Naive thymus-derived CD4-positive, alpha-beta T cell (primary cell): ENCODE measurements around the gene PTPRE. TPM values are rescaled to one million over a fixed set of nuclear protein-coding genes. Genes with fewer than 3 reads are reported as not detected.
"Not testable (repeated sequence)": the region's sequence is repeated elsewhere in the genome, so short reads cannot be mapped to it uniquely, and the experiment has no call there.

ENCODE experiments used
- ATAC-seq: fragments of 150-1000 bp; cut with Tn5 transposase; 2 replicates; pipeline ENCODE4 v1.10.0; 2021; ENCODE audit warnings: mild to moderate bottlenecking, moderate library complexity
- CTCF ChIA-PET: fragments of 350-600 bp; sonication (Branson Sonifier 250); formaldehyde crosslinking; loops from one replicate; lab custom pipeline; 2021; ENCODE audit warnings: antibody characterized with exemption; lab: Charles Lee
- POLR2A ChIA-PET: fragments of 350-600 bp; sonication (Branson Sonifier 250); formaldehyde crosslinking; loops from one replicate; lab custom pipeline; 2021; ENCODE audit warnings: antibody characterized with exemption, inconsistent platforms; lab: Charles Lee
- DNase-seq, 9 donors: peaks; one replicate each; pipeline versions ENCODE4 v3.0.0 to v3.0.0-alpha.2; 2020 to 2022; ENCODE audit warnings: mixed read lengths in 1 of 9
- H3K27ac ChIP-seq: one replicate; pipeline ENCODE4 v1.7.0; 2013; ENCODE audit warnings: mild to moderate bottlenecking, low read depth, low read length, moderate library complexity
- H3K27me3 ChIP-seq, 2 donors: one replicate each; pipeline ENCODE4 v1.7.0; 2013; ENCODE audit warnings: low read length in 2 of 2, mild to moderate bottlenecking in 2 of 2, moderate library complexity in 2 of 2; ENCODE audit not compliant: control insufficient read depth in 2 of 2, insufficient read depth in 2 of 2
- H3K36me3 ChIP-seq, 3 experiments: 1 replicate in 2 of 3; 2 replicates in 1 of 3; pipeline ENCODE4 v1.7.0; 2013; ENCODE audit warnings: low read length in 3 of 3, mild to moderate bottlenecking in 3 of 3, moderate library complexity in 1 of 3; ENCODE audit not compliant: insufficient read depth in 3 of 3, control insufficient read depth in 2 of 3
- H3K4me1 ChIP-seq, 2 donors: one replicate each; pipeline ENCODE4 v1.7.0; 2013; ENCODE audit warnings: low read length in 2 of 2, mild to moderate bottlenecking in 2 of 2, moderate library complexity in 1 of 2; ENCODE audit not compliant: control insufficient read depth in 2 of 2, insufficient read depth in 2 of 2
- H3K4me3 ChIP-seq: 2 replicates; pipeline ENCODE4 v1.7.0; 2013; ENCODE audit warnings: mild to moderate bottlenecking, low read length
- H3K9me3 ChIP-seq, 3 experiments: 1 replicate in 2 of 3; 2 replicates in 1 of 3; pipeline ENCODE4 v1.7.0; 2013; ENCODE audit warnings: low read length in 3 of 3; ENCODE audit not compliant: control insufficient read depth in 2 of 3
- H3K27ac Mint-ChIP-seq, 9 donors: one replicate each; pipeline ENCODE4 v1.8.0; 2020 to 2022; ENCODE audit warnings: mixed read lengths in 9 of 9, mild to moderate bottlenecking in 8 of 9, moderate library complexity in 5 of 9, inconsistent platforms in 2 of 9
- H3K27me3 Mint-ChIP-seq, 5 donors: one replicate each; pipeline ENCODE4 v1.8.0; 2021 to 2022; ENCODE audit warnings: mixed read lengths in 5 of 5, mild to moderate bottlenecking in 1 of 5
- H3K36me3 Mint-ChIP-seq, 5 donors: one replicate each; pipeline ENCODE4 v1.8.0; 2020 to 2022; ENCODE audit warnings: mixed read lengths in 5 of 5, mild to moderate bottlenecking in 3 of 5, inconsistent platforms in 1 of 5
- H3K4me1 Mint-ChIP-seq, 7 donors: one replicate each; pipeline ENCODE4 v1.8.0; 2020 to 2022; ENCODE audit warnings: mixed read lengths in 7 of 7, mild to moderate bottlenecking in 3 of 7, inconsistent platforms in 1 of 7
- H3K4me3 Mint-ChIP-seq, 10 donors: one replicate each; pipeline ENCODE4 v1.8.0; 2020 to 2022; ENCODE audit warnings: mild to moderate bottlenecking in 10 of 10, mixed read lengths in 10 of 10, moderate library complexity in 6 of 10, inconsistent platforms in 2 of 10
- H3K9me3 Mint-ChIP-seq, 11 donors: one replicate each; pipeline ENCODE4 v1.8.0; 2020 to 2022; ENCODE audit warnings: mixed read lengths in 11 of 11, mild to moderate bottlenecking in 4 of 11, inconsistent platforms in 1 of 11, moderate library complexity in 1 of 11
- intact Hi-C, 2 donors: fragments of 100-400 bp; cut with micrococcal nuclease; formaldehyde crosslinking; loops; one replicate each; pipeline ENCODE4 v1.15.1; 2023
- polyA plus RNA-seq, 2 donors: library from polyadenylated mRNA; unstranded; fragments of 300-500 nt; fragmentation: Illumina TruSeq; gene quantifications; one replicate each; pipeline ENCODE4 v1.2.3, GENCODE V29; 2021
- total RNA-seq, 6 experiments: library from RNA in 5 of 6; stranded (reverse) in 5 of 6; gene quantifications; 1 replicate in 5 of 6; 2 replicates in 1 of 6; pipeline ENCODE4 v1.2.3 and lab custom pipeline; 2021 to 2026

PTPRE gene
- total and polyA plus RNA-seq, 7 experiments from 2014 or later: 6.6 to 237 (median 27.9) TPM

DNA sequence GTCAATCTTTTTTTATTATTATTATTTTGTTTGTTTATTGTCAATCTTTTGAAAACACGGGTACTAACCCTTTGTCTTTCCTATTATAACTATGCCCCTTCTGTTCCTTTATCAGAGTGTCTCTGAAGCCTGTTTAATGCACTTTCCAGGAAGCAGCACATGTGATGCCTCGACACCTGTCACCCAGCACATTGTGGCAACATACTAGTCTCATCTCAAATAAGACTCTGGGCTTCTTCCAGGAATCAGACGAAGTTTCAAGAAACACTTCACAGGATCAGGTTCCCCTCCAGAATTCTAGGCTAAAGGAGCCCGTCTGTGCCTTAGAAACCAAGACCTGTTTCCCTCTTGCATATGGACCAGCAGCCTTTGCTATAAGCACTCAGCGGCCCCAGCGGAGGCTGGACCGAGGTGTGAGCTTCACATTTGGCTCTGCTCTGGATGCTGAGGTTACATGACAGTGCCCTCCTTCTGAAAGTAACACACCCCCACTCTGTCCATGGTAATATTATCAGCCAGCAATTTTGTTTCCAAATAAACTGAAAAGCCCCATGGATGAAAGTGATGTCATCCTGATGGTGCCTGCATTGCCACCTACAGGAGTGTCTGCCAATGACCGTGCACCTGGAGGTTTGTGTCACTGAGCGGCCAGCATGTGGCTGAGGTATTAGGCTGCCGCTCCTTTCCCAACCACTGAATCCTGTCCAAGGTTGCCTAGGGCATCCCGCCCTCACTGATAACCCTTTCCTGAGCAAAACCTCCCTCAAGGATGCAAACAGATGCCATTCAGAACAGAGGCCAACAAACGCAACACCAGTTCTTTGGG, 181.2 kb downstream of the PTPRE start:
- POLR2A ChIA-PET: no interaction called here
- Mint-ChIP-seq H3K4me3 (no peak overlapping the region), H3K9me3 (no peaks in the 10 kb centered on the region), H3K27me3 (no peaks in the 10 kb centered on the region), H3K36me3 (peaks cover 0 to 12% (median 4%) of the 10 kb centered on the region in 5 donors), H3K27ac (no peak overlapping the region), H3K4me1 (peaks cover 0 to 10% (median 0%) of the 10 kb centered on the region in 7 donors)
- Histone ChIP-seq H3K4me1 (no peaks in the 10 kb centered on the region), H3K4me3 (no peak overlapping the region), H3K27me3 (no peaks in the 10 kb centered on the region), H3K9me3 (no peaks in the 10 kb centered on the region), H3K27ac (no peak overlapping the region), H3K36me3 (peaks cover 0 to 6% (median 0%) of the 10 kb centered on the region in 3 experiments)
- intact Hi-C loops: loop anchor here in 1 of 2 donors (5.0 kb wide), 1 partner anchor 39 kb away; the partner anchor contains the start of gene MKI67
- DNase-seq: no peak
- CTCF ChIA-PET: no interaction called here
- no peak for ATAC-seq

DNA sequence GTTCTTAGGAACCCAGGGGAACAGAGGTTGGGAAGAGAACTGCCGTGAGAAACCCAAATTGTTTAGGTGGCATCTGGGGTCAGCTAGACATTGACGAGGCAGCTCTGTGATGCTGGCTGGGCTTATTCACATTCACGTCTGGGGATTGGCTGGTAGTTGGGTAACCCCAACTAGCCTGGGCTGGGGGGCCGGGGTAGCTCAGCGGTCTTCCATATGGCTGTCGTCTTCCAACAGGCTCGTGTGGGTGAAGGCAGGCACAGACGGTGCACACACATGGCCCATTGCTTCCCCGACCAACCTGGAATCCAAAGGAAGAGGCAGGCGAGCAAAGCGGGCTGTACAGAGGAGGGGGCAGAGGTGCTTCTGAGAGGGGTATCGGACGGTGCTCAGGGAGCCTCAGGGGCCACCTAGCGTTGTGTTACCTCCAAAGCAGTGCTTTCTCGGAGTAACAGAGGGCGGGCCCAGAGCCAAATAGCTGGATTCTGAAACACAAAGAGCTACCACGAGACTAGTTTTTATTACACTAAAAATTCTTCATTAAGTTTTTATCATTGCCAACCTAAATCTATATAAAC, 184.8 kb downstream of the PTPRE start:
- H3K27me3 Mint-ChIP-seq: no peaks in the 10 kb centered on the region

GRCh38 chr10:128092454-128092853, 185.6 kb downstream of the PTPRE start:
- H3K9me3 Mint-ChIP-seq: no peaks in the 10 kb centered on the region
- CTCF ChIA-PET: no interaction called here

More for the DNA sequence above, 184.8 kb downstream of the PTPRE start:
- intact Hi-C loops: no loop called here
- Mint-ChIP-seq H3K27ac (peak overlapping the region in 1 of 9 donors; percentile 25), H3K4me1 (peaks cover 8 to 27% (median 13%) of the 10 kb centered on the region in 7 donors), H3K4me3 (no peak overlapping the region), H3K36me3 (peaks cover 0 to 5% (median 0%) of the 10 kb centered on the region in 5 donors), H3K9me3 (no peaks in the 10 kb centered on the region)
- no peaks in the 10 kb centered on the region for H3K9me3 ChIP-seq
- no peaks in the 10 kb centered on the region for H3K36me3 ChIP-seq
- no peak overlapping the region for H3K4me3 ChIP-seq
- ChIA-PET CTCF (no interaction called here), POLR2A (no interaction called here)
- H3K27ac ChIP-seq: no peak overlapping the region
- H3K4me1 ChIP-seq: peaks cover 9 to 18% of the 10 kb centered on the region in 2 donors
- no peaks in the 10 kb centered on the region for H3K27me3 ChIP-seq
- DNase-seq (no peak), ATAC-seq (no peak)

GRCh38 chr10:128094596-128094995, 187.7 kb downstream of the PTPRE start:
- H3K36me3 ChIP-seq, H3K27me3 Mint-ChIP-seq, H3K27ac Mint-ChIP-seq, DNase-seq, H3K27me3 ChIP-seq, POLR2A ChIA-PET, H3K27ac ChIP-seq, intact Hi-C loops, H3K9me3 ChIP-seq, H3K4me3 ChIP-seq, ATAC-seq, H3K9me3 Mint-ChIP-seq, CTCF ChIA-PET: not testable (repeated sequence)
- Mint-ChIP-seq H3K4me1 (peaks cover 12 to 38% (median 13%) of the 10 kb centered on the region in 7 donors), H3K4me3 (peak overlapping the region in 1 of 10 donors; percentile 69), H3K36me3 (peaks cover 0 to 17% (median 0%) of the 10 kb centered on the region in 5 donors)
- peaks cover 9 to 25% of the 10 kb centered on the region in 2 donors for H3K4me1 ChIP-seq

More at GRCh38 chr10:128092454-128092853, 185.6 kb downstream of the PTPRE start:
- intact Hi-C loops: no loop called here
- Histone ChIP-seq H3K27ac (no peak overlapping the region), H3K4me3 (no peak overlapping the region), H3K9me3 (no peaks in the 10 kb centered on the region), H3K27me3 (no peaks in the 10 kb centered on the region), H3K36me3 (no peaks in the 10 kb centered on the region), H3K4me1 (peaks cover 9 to 25% of the 10 kb centered on the region in 2 donors)
- no peaks in the 10 kb centered on the region for H3K27me3 Mint-ChIP-seq
- DNase-seq (no peak), ATAC-seq (no peak)
- peaks cover 0 to 9% (median 0%) of the 10 kb centered on the region in 5 donors for H3K36me3 Mint-ChIP-seq
- peaks cover 9 to 34% (median 13%) of the 10 kb centered on the region in 7 donors for H3K4me1 Mint-ChIP-seq
- H3K4me3 Mint-ChIP-seq: no peak overlapping the region
- no peak overlapping the region for H3K27ac Mint-ChIP-seq
- POLR2A ChIA-PET: no interaction called here

GRCh38 chr10:128095027-128095752, 188.3 kb downstream of the PTPRE start:
- no peaks in the 10 kb centered on the region for H3K36me3 ChIP-seq
- ChIA-PET POLR2A (no interaction called here), CTCF (interaction anchor here (1.0 kb wide), 1 partner anchor 60 kb away, joined by 3 read pairs; no protein-coding TSS in a partner anchor)
- ATAC-seq (peak; percentile 87), DNase-seq (peak in 2 of 9 donors; percentile 14 to 47)
- Mint-ChIP-seq H3K36me3 (peaks cover 0 to 20% (median 0%) of the 10 kb centered on the region in 5 donors), H3K9me3 (no peaks in the 10 kb centered on the region), H3K4me1 (peaks cover 12 to 38% (median 13%) of the 10 kb centered on the region in 7 donors), H3K27me3 (no peaks in the 10 kb centered on the region), H3K27ac (peak overlapping the region in 3 of 9 donors; percentile 33 to 83 (median 45)), H3K4me3 (peak overlapping the region in 2 of 10 donors; percentile 50 to 69)
- intact Hi-C loops: no loop called here
- no peak overlapping the region for H3K27ac ChIP-seq
- H3K9me3 ChIP-seq: no peaks in the 10 kb centered on the region
- H3K4me1 ChIP-seq: peaks cover 9 to 25% of the 10 kb centered on the region in 2 donors
- H3K4me3 ChIP-seq: peak overlapping the region; percentile 8
- H3K27me3 ChIP-seq: no peaks in the 10 kb centered on the region
